22Rv1 (cell line): Measurements from ENCODE around the gene RSRC1.

Experiments
- ZFX ChIP-seq: fragments of 450-650 bp; IDR thresholded peaks from 2 replicates; pipeline ENCODE4 v1.6.1; 2017; ENCODE audit warnings: antibody characterized with exemption, borderline replicate concordance
- TF ChIP-seq, protein P1 (sequence below): fragments of 450-650 bp; IDR thresholded peaks from 2 replicates; pipeline ENCODE4 v1.5.1; 2017; ENCODE audit warnings: mild to moderate bottlenecking

DNA sequence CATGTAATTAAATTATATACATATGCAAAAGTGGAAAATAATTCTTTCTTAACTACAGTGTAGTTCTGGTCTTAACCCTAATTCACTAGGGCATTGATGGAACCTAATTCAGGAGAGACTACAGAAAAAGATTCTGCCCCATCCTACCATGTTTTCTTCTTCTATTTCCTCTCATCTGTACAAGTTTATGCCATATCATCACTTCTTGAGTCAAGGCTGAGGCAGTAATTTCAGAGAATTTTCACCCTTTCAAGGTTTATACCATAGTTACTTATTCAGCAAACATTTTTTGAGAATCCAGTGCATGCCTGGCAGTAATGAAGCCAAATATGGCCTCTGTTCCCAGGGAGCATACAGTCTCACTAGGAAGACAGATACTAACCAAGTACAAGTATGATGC lies 37.1 kb upstream of the RSRC1 start:
- TF ChIP-seq, protein P1, sequence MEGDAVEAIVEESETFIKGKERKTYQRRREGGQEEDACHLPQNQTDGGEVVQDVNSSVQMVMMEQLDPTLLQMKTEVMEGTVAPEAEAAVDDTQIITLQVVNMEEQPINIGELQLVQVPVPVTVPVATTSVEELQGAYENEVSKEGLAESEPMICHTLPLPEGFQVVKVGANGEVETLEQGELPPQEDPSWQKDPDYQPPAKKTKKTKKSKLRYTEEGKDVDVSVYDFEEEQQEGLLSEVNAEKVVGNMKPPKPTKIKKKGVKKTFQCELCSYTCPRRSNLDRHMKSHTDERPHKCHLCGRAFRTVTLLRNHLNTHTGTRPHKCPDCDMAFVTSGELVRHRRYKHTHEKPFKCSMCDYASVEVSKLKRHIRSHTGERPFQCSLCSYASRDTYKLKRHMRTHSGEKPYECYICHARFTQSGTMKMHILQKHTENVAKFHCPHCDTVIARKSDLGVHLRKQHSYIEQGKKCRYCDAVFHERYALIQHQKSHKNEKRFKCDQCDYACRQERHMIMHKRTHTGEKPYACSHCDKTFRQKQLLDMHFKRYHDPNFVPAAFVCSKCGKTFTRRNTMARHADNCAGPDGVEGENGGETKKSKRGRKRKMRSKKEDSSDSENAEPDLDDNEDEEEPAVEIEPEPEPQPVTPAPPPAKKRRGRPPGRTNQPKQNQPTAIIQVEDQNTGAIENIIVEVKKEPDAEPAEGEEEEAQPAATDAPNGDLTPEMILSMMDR = no peak
- no peak for TF ChIP-seq ZFX
